Stimulated activated CD8-positive, alpha-beta memory T cell treated with anti-CD3 and anti-CD28 coated beads, Interleukin-12 subunit alpha, Interleukin-12 subunit beta, amount 100 ng/mL, for 24 hours (primary cell): ENCODE data around the gene DNAJC11.

Experiments
- DNase-seq: peaks from one replicate; pipeline ENCODE4 v3.0.0-alpha.2; 2020; ENCODE audit errors: extremely low read depth

The DNAJC11 gene

DNA sequence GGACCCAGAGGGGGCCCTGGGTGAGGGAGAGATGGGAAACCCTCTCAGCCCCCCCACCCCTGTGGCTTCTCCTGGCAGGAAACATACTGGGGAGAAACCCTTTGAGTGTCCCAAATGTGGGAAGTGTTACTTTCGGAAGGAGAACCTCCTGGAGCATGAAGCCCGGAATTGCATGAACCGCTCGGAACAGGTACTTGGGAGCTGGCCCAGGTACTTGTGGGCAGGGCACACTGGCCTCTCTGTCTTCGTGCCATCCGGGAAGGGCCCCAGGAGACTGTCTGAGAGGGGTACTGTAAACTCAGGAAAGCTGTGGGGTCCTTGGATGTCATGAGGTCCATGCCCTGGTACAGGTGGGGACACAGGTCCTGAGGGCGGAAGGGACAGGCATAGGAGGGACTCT is 115.8 kb downstream of the DNAJC11 start:
- no peak for DNase-seq

DNA sequence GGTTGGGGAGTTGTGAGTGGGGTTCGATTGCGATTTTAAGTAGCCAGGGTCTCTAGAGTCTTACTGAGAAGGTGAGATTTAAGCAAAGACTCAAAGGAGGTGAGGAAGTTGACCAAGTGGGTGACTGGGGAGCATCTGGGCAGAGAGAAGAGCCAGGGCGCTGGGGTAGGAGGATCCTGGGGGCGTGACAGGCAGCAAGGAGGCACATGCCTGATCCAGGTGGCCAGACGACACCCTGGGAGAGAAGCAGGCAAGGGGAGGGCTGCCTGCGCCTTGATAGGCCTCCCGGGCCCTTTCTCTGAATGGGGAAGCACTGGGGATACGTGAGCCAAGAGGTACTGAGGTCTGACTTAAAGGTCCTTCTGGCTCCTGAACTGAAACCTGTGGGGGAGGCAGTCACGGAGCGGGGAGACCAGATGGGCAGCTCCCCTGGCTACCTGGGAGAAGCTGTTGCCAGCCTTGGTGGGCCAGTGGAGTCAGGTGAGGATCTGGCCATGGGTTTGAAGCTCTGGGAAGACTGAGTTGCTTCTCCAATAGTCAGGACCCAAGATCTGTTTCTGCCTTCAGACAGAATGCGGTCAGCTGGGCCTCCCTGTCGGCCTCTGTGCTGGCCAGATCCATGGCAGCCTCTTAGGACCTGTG is 116.4 kb downstream of the DNAJC11 start:
- DNase-seq: no peak
